GM06990 (cell line): Measurements from ENCODE around the gene DDIT4.

Experiments used
- DNase-seq: peaks from one replicate; pipeline ENCODE4 v3.0.0-alpha.2; 2011; ENCODE audit not compliant: insufficient read length; ENCODE audit errors: extremely low read depth
- H3K27me3 ChIP-seq: replicated peaks from 2 replicates; pipeline ENCODE4 v1.6.0; 2011; ENCODE audit warnings: low read length; ENCODE audit not compliant: control insufficient read depth, insufficient read depth
- H3K36me3 ChIP-seq: 2 replicates; pipeline ENCODE4 v1.5.1; 2011; ENCODE audit warnings: low read length; ENCODE audit not compliant: control insufficient read depth, insufficient read depth
- H3K4me3 ChIP-seq: replicated peaks from 2 replicates; pipeline ENCODE4 v1.5.1; 2011; ENCODE audit warnings: low read depth, mild to moderate bottlenecking, control low read depth, low read length
- TF ChIP-seq, protein P1 (sequence below): IDR thresholded peaks from 2 replicates; pipeline ENCODE4 v1.5.1; 2011; ENCODE audit warnings: low read length, control low read depth, mild to moderate bottlenecking, inconsistent platforms; ENCODE audit not compliant: insufficient read depth, poor library complexity, severe bottlenecking

The DDIT4 gene

DNA sequence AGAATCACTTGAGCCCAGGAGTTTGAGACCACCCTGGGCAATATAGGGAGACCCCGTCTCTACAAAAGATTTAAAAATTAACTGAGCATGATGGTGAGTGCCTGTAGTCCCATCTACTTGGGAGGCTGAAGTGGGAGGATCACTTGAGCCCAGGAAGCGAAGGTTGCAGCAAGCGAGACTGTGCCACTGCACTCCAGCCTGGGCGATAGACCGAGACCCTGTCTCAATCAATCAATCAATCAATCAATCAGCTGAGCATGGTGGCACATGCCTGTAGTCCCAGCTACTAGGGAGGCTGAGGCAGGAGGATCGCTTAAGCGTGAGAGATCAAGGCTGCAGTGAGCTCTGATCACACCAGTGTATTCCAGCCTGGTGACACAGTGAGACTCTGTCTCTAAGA, 40.5 kb downstream of the DDIT4 start:
- no peaks in the 10 kb centered on the region for H3K36me3 ChIP-seq
- no peak for DNase-seq

DNA sequence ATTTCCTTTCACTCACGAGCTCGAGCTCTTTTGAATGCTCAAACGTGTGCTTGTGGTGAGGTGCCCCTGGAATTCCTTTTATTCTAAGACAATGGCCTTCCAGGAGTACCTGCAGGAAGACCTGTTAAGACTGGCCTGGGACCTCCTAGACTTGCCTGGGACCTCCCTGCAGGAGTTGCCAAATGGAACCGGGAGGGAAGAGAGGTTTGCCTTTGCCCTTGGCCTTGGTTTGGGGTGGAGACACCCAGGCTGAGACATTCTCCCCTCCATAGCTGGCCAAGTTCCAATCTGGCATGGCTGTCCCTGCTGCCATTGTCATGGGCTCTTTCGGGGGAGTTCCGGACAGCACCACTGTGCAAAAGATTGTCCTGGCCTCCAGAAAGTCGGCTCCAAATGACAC, 41.3 kb downstream of the DDIT4 start:
- TF ChIP-seq, protein P1, sequence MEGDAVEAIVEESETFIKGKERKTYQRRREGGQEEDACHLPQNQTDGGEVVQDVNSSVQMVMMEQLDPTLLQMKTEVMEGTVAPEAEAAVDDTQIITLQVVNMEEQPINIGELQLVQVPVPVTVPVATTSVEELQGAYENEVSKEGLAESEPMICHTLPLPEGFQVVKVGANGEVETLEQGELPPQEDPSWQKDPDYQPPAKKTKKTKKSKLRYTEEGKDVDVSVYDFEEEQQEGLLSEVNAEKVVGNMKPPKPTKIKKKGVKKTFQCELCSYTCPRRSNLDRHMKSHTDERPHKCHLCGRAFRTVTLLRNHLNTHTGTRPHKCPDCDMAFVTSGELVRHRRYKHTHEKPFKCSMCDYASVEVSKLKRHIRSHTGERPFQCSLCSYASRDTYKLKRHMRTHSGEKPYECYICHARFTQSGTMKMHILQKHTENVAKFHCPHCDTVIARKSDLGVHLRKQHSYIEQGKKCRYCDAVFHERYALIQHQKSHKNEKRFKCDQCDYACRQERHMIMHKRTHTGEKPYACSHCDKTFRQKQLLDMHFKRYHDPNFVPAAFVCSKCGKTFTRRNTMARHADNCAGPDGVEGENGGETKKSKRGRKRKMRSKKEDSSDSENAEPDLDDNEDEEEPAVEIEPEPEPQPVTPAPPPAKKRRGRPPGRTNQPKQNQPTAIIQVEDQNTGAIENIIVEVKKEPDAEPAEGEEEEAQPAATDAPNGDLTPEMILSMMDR, result no peak
- DNase-seq, result no peak
- Histone ChIP-seq H3K36me3 (no peaks in the 10 kb centered on the region), H3K4me3 (no peak overlapping the region), H3K27me3 (no peaks in the 10 kb centered on the region)

More for the DNA sequence above, 40.5 kb downstream of the DDIT4 start:
- H3K27me3 ChIP-seq, result no peaks in the 10 kb centered on the region
- TF ChIP-seq, protein P1, result no peak
- H3K4me3 ChIP-seq, result no peak overlapping the region

DNA sequence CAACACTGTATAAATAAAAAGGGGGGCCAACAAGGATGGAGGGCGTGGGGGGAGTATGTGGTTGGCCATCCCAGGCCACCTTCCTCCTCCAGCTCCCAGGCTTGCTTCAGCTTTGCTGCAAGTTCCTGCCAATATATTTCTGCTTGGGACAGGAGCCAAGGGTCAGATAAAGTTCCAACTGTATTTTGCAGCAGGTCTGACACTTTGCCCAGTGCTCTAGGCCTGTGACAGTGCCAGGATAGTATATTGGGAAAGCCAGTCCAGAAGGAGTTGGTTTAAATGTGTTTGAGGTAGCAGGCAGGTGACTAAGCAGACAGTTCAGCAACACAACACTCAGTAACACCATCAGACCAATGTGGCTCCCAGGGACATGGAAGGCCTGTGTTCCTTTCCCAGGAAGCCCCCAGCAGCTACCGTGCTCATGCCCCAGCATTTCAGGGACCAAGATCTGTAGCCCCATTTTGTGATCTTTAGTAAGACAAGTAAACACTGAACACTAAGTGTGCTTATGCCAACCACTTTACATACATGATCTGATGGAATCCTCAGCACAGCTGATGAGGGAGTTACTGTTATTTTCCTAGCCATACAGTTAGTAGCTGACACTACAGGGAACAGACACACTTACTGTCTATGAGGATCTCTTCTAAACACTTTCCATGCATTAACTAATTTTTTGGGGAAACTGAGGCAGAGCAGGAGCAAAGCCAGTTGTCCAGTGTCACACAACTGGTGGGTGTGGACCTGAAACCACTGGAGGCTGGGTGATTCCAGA, 42.1 kb downstream of the DDIT4 start:
- H3K36me3 ChIP-seq, result no peaks in the 10 kb centered on the region
- TF ChIP-seq, protein P1, result no peak
- H3K4me3 ChIP-seq, result no peak overlapping the region
- no peak for DNase-seq
- H3K27me3 ChIP-seq, result no peaks in the 10 kb centered on the region

DNA sequence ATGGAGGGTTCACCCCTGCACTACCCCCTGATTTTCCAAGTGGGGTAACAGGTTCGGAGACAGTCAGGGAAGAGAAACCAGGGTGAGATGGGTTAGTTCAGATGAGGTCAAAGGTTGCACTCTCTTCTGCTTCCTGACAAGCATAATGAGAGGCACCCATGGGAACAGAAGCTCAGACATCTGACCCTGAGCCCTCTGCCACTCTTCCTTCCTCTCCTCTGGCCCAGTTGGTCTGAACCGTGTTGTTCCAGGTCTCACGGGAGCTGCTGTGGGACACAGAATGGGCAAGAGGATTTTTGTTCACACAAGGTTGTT, 42.6 kb downstream of the DDIT4 start:
- Histone ChIP-seq H3K36me3 (no peaks in the 10 kb centered on the region), H3K27me3 (no peaks in the 10 kb centered on the region), H3K4me3 (no peak overlapping the region)
- TF ChIP-seq, protein P1, result no peak
- no peak for DNase-seq

DNA sequence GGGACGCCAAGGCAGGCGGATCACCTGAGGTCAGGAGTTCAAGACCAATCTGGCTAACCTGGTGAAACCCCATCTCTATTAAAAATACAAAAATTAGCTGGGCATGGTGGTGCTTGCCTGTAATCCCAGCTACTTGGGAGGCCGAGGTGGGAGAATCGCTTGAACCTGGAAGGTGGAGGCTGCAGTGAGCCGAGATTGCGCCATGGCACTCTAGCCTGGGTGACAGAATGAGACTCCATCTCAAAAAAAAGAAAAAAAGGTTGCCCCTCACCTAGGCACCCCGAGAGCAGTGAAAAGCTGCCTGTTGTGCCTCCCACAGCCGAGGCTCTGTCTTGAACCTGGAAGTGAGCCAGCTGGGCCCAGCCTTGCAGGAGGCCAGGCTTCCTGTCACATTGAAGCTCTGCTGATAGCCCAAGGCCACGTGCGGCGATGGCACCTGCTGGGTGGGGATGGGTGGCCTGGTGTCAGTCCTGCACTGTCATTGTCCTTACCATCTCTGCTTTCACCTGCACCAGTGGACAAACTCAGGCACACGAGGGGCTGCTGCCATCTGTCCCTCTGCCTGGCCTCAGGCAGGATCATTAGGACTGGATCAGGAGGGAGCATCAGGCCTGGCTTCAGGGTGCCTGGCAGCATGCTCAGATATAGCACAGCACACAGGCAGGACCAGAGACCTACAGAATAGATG, 43.2 kb downstream of the DDIT4 start:
- Histone ChIP-seq H3K4me3 (no peak overlapping the region), H3K36me3 (no peaks in the 10 kb centered on the region), H3K27me3 (no peaks in the 10 kb centered on the region)
- DNase-seq, result peak; percentile 41
- TF ChIP-seq, protein P1, result no peak
